T-helper 1 cell (primary cell): ENCODE results near the gene EIF4H.
"Not testable (repeated sequence)": the region's sequence is repeated elsewhere in the genome, so short reads cannot be mapped to it uniquely, and the experiment has no call there.

Source experiments
- DNase-seq, 5 donors: peaks; one replicate each; pipeline ENCODE4 v3.0.0-alpha.2; 2012 to 2020
- total RNA-seq, 4 donors: gene quantifications; one replicate each; lab custom pipeline; 2026; lab: John Stamatoyannopoulos, UW

EIF4H gene
- 262 to 342 (median 273) reads per million in 4 donors for total RNA-seq

- peak; percentile 85 to 93 (median 91) for DNase-seq
Measured at GRCh38 chr7:74173866-74174605, at the start of gene EIF4H. Gene EIF4H (plus strand): TSS chr7:74174356. CDS start chr7:74174384, 28 bp downstream.

GRCh38 chr7:74126220-74126880, 47.8 kb upstream of the EIF4H start:
- DNase-seq, result no peak

- DNase-seq, result no peak
Measured at GRCh38 chr7:74129887-74130286, 44.3 kb upstream of the EIF4H start.

GRCh38 chr7:74130518-74130917, 43.6 kb upstream of the EIF4H start:
- DNase-seq, result no peak

DNA sequence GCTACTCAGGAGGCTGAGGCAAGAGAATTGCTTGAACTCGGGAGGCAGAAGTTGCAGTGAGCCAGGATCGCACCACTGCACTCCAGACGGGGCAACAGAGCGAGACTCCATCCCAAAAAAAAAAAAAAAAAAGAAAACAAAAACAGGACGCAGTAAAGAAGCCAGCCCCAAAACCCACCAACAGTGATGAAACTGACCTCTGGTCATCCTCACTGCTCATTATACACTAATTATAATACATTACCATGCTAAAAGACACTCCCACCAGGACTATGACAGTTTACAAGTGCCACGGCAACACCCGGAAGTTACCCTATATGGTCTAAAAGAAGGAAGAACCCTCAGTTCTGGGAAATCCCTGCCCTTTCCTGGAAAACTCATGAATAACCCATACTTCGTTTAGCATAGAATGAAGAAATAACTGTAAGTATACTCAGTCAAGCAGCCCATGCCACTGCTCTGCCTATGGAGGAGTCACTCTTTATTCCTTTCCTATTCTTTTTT, 40.0 kb upstream of the EIF4H start:
- DNase-seq, result peak in 1 of 5 donors; percentile 74

GRCh38 chr7:74138334-74138867, 35.8 kb upstream of the EIF4H start:
- peak in 2 of 5 donors; percentile 6 to 26 for DNase-seq

- DNase-seq, result no peak
Measured at GRCh38 chr7:74138945-74139843, 35.0 kb upstream of the EIF4H start.

- peak in 1 of 5 donors; percentile 15 for DNase-seq
Measured at GRCh38 chr7:74141705-74142104, 32.5 kb upstream of the EIF4H start.

DNA sequence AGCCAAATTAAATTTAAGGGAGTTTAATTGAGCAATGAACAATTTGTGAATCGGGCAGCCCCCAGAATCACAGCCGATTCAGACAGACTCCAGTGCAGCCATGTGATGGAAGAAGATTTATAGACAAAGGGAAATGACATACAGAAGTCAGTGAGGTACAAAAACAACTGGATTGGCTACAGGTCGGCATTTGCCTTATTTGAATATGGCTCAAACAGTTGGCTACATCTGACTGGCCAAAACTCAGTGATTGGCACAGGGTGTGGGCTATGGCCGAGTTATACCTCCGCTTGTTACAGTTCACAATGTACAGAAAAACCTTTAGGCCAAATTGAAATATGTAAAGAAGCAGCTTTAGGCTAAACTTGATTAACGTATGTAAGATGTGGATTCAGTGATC, 30.8 kb upstream of the EIF4H start:
- DNase-seq, result no peak

DNA sequence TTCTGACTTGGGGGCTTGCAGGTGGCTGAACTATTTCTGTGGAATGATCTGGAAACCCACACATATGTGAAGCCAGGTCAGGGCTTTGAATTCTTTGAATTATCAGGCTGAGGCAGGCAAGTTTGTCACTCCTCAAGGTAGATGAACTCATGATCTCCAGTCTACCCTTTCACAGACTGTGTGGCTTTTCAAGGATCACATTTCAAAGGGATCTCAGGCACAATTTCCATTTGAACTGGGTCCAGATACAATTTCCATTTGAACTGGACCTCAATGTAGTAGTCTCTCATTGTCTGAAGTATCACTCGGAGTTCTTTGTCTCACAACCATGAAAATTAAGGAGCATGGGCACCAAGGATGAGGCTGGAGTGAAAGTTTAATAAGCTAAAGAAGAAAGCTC, 25.7 kb upstream of the EIF4H start:
- DNase-seq, result no peak

DNA sequence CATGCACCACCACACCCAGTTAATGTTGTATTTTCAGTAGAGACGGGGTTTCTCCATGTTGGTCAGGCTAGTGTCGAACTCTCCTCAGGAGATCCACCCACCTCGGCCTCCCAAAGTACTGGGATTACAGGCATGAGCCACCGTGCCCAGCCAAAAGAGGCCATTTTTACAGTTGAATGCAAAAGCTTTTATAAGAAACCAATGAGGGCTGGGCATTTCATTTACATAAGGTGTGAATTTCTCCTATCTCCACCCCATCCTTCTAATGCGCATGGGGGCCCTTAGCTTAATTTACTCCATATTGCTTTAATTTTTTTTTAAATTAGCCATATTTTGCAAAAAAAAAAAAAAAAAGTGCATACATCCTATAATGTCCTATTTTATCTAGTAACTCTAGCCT, 25.1 kb upstream of the EIF4H start:
- no peak for DNase-seq

GRCh38 chr7:74149603-74150002, 24.6 kb upstream of the EIF4H start:
- DNase-seq, result no peak

GRCh38 chr7:74153736-74154135, 20.4 kb upstream of the EIF4H start:
- DNase-seq, result no peak

- DNase-seq, result no peak
Measured at GRCh38 chr7:74155810-74156395, 18.3 kb upstream of the EIF4H start.

DNA sequence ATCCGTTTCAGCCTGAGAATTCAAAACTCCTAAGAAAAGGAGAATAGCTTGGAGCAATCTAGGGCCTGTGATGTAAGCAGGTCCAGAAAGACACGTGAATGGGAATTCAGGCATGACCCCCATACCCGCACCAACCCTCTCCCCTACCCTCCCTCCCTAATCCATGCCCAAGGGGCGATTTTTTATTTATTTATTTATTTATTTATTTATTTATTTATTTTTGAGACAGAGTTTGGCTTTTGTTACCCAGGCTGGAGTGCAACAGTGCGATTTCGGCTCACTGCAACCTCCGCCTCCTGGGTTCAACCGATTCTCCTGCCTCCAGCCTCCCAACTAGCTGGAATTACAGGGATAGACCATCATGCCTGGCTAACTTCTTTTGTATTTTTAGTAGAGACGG, 16.6 kb upstream of the EIF4H start:
- DNase-seq, result no peak

DNA sequence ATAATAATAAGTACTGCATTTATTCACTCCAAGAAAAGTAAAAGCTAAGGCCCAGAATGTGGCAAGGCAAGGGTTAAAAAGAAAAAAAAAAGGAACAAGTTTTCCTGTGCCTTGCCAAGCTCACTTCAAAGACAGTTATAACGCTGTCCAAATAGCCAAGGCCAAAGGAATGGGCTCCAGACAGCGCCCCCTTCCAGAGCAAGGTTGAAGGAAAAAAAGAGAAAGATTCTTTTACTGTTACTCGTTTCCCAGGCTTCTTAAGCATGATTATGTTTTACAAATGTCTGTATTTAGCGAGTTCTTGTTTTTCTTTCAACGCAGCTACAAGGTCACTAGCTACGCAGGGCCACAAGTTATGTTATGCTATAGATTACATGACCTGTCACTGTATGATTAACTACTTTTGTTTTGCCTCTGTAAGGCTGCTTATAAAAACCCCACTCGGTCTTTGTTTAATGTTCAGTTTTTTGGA, 9.1 kb upstream of the EIF4H start:
- no peak for DNase-seq

GRCh38 chr7:74165867-74166593, 8.1 kb upstream of the EIF4H start:
- no peak for DNase-seq

- not testable (repeated sequence) for DNase-seq
Measured at GRCh38 chr7:74167324-74167723, 6.8 kb upstream of the EIF4H start.

DNA sequence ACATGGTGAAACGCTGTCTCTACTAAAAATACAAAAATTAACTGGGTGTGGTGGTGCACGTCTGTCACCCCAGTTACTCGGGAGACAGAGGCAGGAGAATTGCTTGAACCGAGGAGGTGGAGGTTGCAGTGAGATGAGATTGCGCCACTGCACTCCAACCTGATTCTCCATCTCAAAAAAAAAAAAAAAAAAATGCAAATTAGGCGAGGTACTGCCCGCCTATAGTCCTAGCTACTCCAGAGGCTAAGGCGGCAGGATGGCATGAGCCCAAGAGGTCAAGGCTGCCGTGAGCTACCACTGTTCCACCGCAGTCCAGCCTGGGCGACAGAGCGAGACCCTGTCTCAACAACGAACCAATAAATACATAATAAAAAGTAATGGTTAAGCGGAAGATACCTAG, 1.1 kb upstream of the EIF4H start:
- no peak for DNase-seq

- DNase-seq, result no peak
Measured at GRCh38 chr7:74173491-74173865, 678 bp upstream of the EIF4H start.

DNA sequence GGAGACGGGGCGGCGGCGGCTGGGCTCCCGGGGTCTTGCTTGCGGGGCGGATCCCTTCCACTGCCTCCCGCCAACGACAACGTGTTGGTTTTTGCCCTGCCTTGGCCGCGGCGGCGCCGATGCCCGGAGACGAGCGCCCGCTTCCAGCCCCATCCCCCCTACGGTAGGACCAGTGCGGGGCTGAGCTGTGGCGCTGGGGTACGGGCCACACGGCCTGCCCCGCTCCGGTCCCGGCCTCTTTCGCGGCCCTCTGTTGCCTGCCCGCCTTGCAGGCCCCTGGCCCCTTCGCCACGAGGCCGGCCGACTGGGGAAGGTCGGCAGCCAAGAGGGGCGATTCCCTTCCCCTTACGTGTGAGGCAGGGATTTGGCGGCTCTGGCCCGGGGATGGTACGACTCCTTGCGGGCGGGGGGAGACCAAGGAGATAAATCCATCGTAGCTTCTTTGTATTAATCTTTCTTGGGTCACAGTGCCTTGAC, 488 bp downstream of the EIF4H start:
- peak in 3 of 5 donors; percentile 27 to 36 (median 32) for DNase-seq
